ENCODE data around the gene CDH4.
"Not testable (repeated sequence)": the region's sequence is repeated elsewhere in the genome, so short reads cannot be mapped to it uniquely, and the experiment has no call there.

The CDH4 gene

GRCh38 chr20:61439251-61439650 is 187.2 kb downstream of the CDH4 start:
- DNase-seq (ENCODE audit: low spot score): no peak

- no peak for DNase-seq (ENCODE audit: low spot score)
These were observed 188.5 kb downstream of the CDH4 start for GRCh38 chr20:61440548-61441055.

GRCh38 chr20:61441537-61441936 is 189.5 kb downstream of the CDH4 start:
- no peak for DNase-seq (ENCODE audit: low spot score)

GRCh38 chr20:61442075-61442670 is 190.1 kb downstream of the CDH4 start:
- DNase-seq (ENCODE audit: low spot score): peak; percentile 61

- DNase-seq (ENCODE audit: low spot score): no peak
These were observed 190.7 kb downstream of the CDH4 start for GRCh38 chr20:61442718-61443117.

- DNase-seq (ENCODE audit: low spot score): no peak
These were observed 191.5 kb downstream of the CDH4 start for GRCh38 chr20:61443443-61444126.

GRCh38 chr20:61444637-61445036 is 192.6 kb downstream of the CDH4 start:
- DNase-seq (ENCODE audit: low spot score): no peak

GRCh38 chr20:61445138-61445537 is 193.1 kb downstream of the CDH4 start:
- no peak for DNase-seq (ENCODE audit: low spot score)

- DNase-seq (ENCODE audit: low spot score): no peak
These were observed 193.7 kb downstream of the CDH4 start for GRCh38 chr20:61445741-61446140.

GRCh38 chr20:61447952-61448351 is 195.9 kb downstream of the CDH4 start:
- no peak for DNase-seq (ENCODE audit: low spot score)

- no peak for DNase-seq (ENCODE audit: low spot score)
These were observed 196.3 kb downstream of the CDH4 start for GRCh38 chr20:61448386-61448785.

- no peak for DNase-seq (ENCODE audit: low spot score)
These were observed 197.1 kb downstream of the CDH4 start for GRCh38 chr20:61449057-61449609.

- DNase-seq (ENCODE audit: low spot score): no peak
These were observed 197.9 kb downstream of the CDH4 start for GRCh38 chr20:61449916-61450315.

GRCh38 chr20:61450549-61450948 is 198.5 kb downstream of the CDH4 start:
- no peak for DNase-seq (ENCODE audit: low spot score)

GRCh38 chr20:61451009-61451408 is 198.9 kb downstream of the CDH4 start:
- no peak for DNase-seq (ENCODE audit: low spot score)

- no peak for DNase-seq (ENCODE audit: low spot score)
These were observed 199.9 kb downstream of the CDH4 start for GRCh38 chr20:61451953-61452352.

GRCh38 chr20:61453219-61453618 is 201.2 kb downstream of the CDH4 start:
- DNase-seq (ENCODE audit: low spot score): no peak

GRCh38 chr20:61453623-61454022 is 201.6 kb downstream of the CDH4 start:
- not testable (repeated sequence) for DNase-seq (ENCODE audit: low spot score)

- DNase-seq (ENCODE audit: low spot score): no peak
These were observed 202.0 kb downstream of the CDH4 start for GRCh38 chr20:61454053-61454452.

- DNase-seq (ENCODE audit: low spot score): no peak
These were observed 203.6 kb downstream of the CDH4 start for GRCh38 chr20:61455508-61456215.

- DNase-seq (ENCODE audit: low spot score): no peak
These were observed 205.7 kb downstream of the CDH4 start for GRCh38 chr20:61457725-61458124.

GRCh38 chr20:61458146-61458746 is 206.2 kb downstream of the CDH4 start:
- DNase-seq (ENCODE audit: low spot score): no peak
